Ascending aorta (tissue), 2 donors: ENCODE data around the gene CADPS2. TPM values are rescaled to one million over a fixed set of nuclear protein-coding genes. Genes with fewer than 3 reads are reported as not detected.

Source experiments
- DNase-seq, 2 donors: peaks; one replicate each; pipeline ENCODE4 v3.0.0-alpha.2; 2019; ENCODE audit warnings: low spot score in 2 of 2
- H3K27ac ChIP-seq, 2 donors: fragments of 200-600 bp; sonication (generic); one replicate each; pipeline ENCODE4 v1.5.1; 2016 to 2017; ENCODE audit warnings: mild to moderate bottlenecking in 1 of 2
- H3K27me3 ChIP-seq: fragments of 200-600 bp; sonication (generic); one replicate; pipeline ENCODE4 v1.5.1; 2017
- H3K36me3 ChIP-seq, 2 donors: fragments of 200-600 bp; sonication (generic); one replicate each; pipeline ENCODE4 v1.5.1; 2016
- H3K4me1 ChIP-seq, 2 donors: fragments of 200-600 bp; sonication (generic); one replicate each; pipeline ENCODE4 v1.5.1; 2016 to 2017; ENCODE audit warnings: mild to moderate bottlenecking in 1 of 2
- H3K4me3 ChIP-seq, 2 donors: fragments of 200-600 bp; sonication (generic); one replicate each; pipeline ENCODE4 v1.5.1; 2016 to 2017; ENCODE audit warnings: mild to moderate bottlenecking in 1 of 2
- H3K9me3 ChIP-seq, 2 donors: fragments of 200-600 bp; sonication (generic); one replicate each; pipeline ENCODE4 v1.5.1; 2016
- CTCF ChIP-seq, 3 experiments: fragments of 200-600 bp in 2 of 3; fragments of 450-650 bp in 1 of 3; sonication (generic) in 2 of 3; IDR thresholded peaks; one replicate each; pipeline ENCODE4 v1.5.1; 2016 to 2019; ENCODE audit warnings: antibody characterized with exemption in 3 of 3, mild to moderate bottlenecking in 1 of 3, moderate library complexity in 1 of 3
- intact Hi-C: fragments of 100-400 bp; cut with DNase I; formaldehyde crosslinking; loops from one replicate; pipeline ENCODE4 v1.15.1; 2023
- total RNA-seq: library from RNA; depleted of rRNA; stranded (reverse); fragments of >200 nt; gene quantifications from one replicate; pipeline ENCODE4 v1.1.0, GENCODE V29; 2016

CADPS2 gene
- total RNA-seq, 1 donor from 2014 or later, result 31.8 TPM

DNA sequence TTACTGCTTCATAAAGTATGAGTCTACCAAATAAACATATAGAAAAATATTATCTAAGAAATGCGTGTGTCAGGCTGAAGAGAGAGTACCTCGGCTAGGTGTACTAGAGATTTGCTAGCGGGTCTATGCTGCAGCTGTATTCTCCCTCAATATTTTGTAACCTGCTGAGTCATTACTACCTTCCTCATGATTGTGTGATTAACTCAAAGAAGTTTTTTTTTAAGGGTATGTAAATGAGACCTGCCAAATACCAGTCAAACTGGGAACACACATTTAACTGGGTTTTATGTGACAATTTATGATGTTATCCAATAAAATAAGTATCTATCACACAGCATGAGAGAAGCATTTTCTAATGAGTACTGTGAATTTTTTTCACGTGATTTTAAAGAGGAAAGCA lies 367.8 kb downstream of the CADPS2 start:
- TF ChIP-seq CTCF (IDR thresholded peaks at IDR 0.05), result no peak
- no peaks in the 10 kb centered on the region for H3K9me3 ChIP-seq
- no peaks in the 10 kb centered on the region for H3K36me3 ChIP-seq
- no peaks in the 10 kb centered on the region for H3K27me3 ChIP-seq
- no peaks in the 10 kb centered on the region for H3K4me1 ChIP-seq
- H3K4me3 ChIP-seq, result no peak overlapping the region
- H3K27ac ChIP-seq, result no peak overlapping the region
- intact Hi-C loops, result no loop called here
- no peak for DNase-seq

DNA sequence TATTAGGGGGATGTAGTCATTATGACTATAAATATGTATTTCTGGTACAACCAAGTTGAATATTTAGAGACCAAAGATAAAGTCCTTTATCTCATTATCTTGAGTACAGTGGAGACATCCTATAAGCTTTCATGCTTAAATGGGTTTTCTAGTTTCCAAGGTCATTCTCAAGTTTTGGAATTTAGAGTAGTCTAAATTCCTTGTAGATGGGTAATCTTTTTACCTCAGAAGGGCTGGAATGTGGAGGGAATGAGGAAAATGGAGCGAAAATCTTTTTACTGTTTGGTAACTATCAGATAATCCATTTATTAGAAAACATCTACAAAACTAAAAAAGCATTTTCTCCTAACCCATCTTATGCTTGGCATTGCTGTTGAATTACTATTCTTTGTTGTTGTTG lies 368.7 kb downstream of the CADPS2 start:
- Histone ChIP-seq H3K27ac (no peak overlapping the region), H3K27me3 (no peaks in the 10 kb centered on the region), H3K4me1 (no peaks in the 10 kb centered on the region), H3K4me3 (no peak overlapping the region), H3K36me3 (no peaks in the 10 kb centered on the region), H3K9me3 (no peaks in the 10 kb centered on the region)
- TF ChIP-seq CTCF (IDR thresholded peaks at IDR 0.05), result no peak
- no peak for DNase-seq
- intact Hi-C loops, result no loop called here

DNA sequence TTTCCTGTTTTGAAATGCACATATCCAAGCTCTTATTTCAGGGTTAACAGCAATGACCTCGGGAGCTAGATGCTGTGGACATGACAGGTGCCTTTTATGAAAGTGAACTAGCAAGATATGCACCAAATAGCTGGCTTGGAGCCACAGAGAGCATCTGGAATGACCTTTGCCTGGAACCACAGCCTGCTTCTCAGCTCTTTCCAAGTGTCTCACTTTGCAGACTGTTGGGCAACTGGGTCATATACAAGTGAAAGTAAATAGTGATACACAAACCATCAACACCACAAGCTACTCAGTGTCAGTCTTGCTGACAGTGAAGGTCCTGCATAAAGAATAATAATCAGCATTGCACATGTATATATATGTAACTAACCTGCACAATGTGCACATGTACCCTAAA lies 370.9 kb downstream of the CADPS2 start:
- H3K36me3 ChIP-seq, result no peaks in the 10 kb centered on the region
- H3K27ac ChIP-seq, result no peak overlapping the region
- no peak overlapping the region for H3K4me3 ChIP-seq
- TF ChIP-seq CTCF (IDR thresholded peaks at IDR 0.05), result no peak
- intact Hi-C loops, result no loop called here
- no peak for DNase-seq
- no peaks in the 10 kb centered on the region for H3K27me3 ChIP-seq
- no peaks in the 10 kb centered on the region for H3K4me1 ChIP-seq
- no peaks in the 10 kb centered on the region for H3K9me3 ChIP-seq

GRCh38 chr7:122511268-122511667 lies 375.0 kb downstream of the CADPS2 start:
- DNase-seq, result no peak
- Histone ChIP-seq H3K36me3 (no peaks in the 10 kb centered on the region), H3K9me3 (no peaks in the 10 kb centered on the region), H3K27ac (no peak overlapping the region), H3K27me3 (no peaks in the 10 kb centered on the region), H3K4me1 (no peaks in the 10 kb centered on the region), H3K4me3 (no peak overlapping the region)
- intact Hi-C loops, result no loop called here
- no peak for TF ChIP-seq CTCF (IDR thresholded peaks at IDR 0.05)

DNA sequence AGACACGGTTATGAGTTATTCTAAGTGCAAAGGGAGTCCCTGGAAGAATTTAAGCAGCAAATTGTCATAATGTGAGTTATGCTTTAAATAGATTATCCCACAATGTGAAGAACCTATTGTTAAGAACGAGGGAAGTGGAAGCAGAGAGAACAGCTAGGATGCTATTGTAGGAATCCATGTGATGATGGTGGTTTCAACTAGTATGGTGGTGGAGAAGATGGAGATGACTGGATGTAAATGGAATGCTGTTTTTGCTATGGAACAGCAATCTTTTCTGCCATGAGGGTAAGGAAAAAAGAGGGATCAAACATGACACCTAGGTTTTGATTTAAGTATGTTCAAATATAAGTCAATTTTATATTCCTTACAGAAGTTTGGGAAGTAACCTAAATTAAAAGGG lies 378.7 kb downstream of the CADPS2 start:
- Histone ChIP-seq H3K9me3 (no peaks in the 10 kb centered on the region), H3K27me3 (no peaks in the 10 kb centered on the region), H3K27ac (no peak overlapping the region), H3K36me3 (no peaks in the 10 kb centered on the region), H3K4me1 (no peaks in the 10 kb centered on the region), H3K4me3 (no peak overlapping the region)
- no peak for TF ChIP-seq CTCF (IDR thresholded peaks at IDR 0.05)
- DNase-seq, result no peak
- intact Hi-C loops, result no loop called here

- Histone ChIP-seq H3K36me3 (no peaks in the 10 kb centered on the region), H3K4me1 (no peaks in the 10 kb centered on the region), H3K27me3 (no peaks in the 10 kb centered on the region), H3K4me3 (no peak overlapping the region), H3K9me3 (no peaks in the 10 kb centered on the region), H3K27ac (no peak overlapping the region)
- DNase-seq, result no peak
- TF ChIP-seq CTCF (IDR thresholded peaks at IDR 0.05), result no peak
- intact Hi-C loops, result no loop called here
These were observed 394.3 kb downstream of the CADPS2 start for GRCh38 chr7:122492007-122492406.
